Gastroesophageal sphincter (tissue), 3 donors: ENCODE results near the gene OLFM2.

Source experiments
- EP300 ChIP-seq: sonication (generic); formaldehyde crosslinking; IDR thresholded peaks from one replicate; pipeline ENCODE4 v1.6.1; 2017; ENCODE audit warnings: antibody characterized with exemption, mild to moderate bottlenecking
- POLR2A ChIP-seq, 2 donors: fragments of 450-650 bp; IDR thresholded peaks; one replicate each; pipeline ENCODE4 v1.6.1; 2017; ENCODE audit warnings: antibody characterized with exemption in 2 of 2, mild to moderate bottlenecking in 2 of 2, moderate library complexity in 1 of 2
- POLR2AphosphoS5 ChIP-seq: sonication (generic); formaldehyde crosslinking; IDR thresholded peaks from one replicate; pipeline ENCODE4 v1.6.1; 2017; ENCODE audit warnings: antibody characterized with exemption
- TF ChIP-seq, protein P1 (sequence below), 4 experiments: fragments of 200-600 bp in 2 of 4; fragments of 450-650 bp in 2 of 4; sonication (generic) in 1 of 4; IDR thresholded peaks; one replicate each; pipeline ENCODE4 v1.5.1; 2017 to 2019; ENCODE audit warnings: antibody characterized with exemption in 4 of 4, mild to moderate bottlenecking in 2 of 4, moderate library complexity in 2 of 4

DNA sequence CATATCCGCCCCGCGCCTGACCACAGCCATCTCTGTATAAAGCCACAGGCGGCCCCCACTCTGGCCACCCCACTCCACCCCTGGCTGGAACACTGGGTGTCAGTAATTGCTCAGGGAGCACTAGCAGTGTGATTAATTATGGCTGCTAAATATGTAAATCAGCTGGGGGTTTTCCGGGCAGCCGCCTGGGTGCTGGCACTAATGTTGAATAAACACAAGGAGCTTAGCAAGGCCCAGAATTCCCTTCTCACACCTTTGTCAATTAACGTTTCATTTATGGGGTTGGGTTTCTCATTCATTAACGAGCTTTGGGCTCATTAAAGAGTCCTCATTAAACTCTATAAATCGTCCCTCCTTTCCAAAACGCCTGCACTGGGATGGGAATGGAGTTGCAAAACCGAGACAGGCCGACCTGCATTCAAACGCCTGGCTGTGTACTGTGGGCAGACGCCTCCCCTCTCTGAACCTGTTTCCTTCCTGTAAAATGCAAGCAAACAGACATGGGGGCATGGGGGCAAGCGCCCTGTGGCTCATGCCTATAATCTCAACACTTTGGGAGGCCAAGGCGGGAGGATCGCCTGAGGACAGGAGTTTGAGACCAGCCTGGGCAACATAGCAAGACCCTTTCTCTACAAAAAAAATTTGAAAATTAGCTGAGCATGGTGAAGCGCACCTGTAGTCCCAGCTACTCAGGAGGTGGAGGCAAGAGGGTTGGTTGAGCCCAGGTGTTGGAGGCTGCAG is 17.7 kb upstream of the OLFM2 start:
- TF ChIP-seq, protein P1, sequence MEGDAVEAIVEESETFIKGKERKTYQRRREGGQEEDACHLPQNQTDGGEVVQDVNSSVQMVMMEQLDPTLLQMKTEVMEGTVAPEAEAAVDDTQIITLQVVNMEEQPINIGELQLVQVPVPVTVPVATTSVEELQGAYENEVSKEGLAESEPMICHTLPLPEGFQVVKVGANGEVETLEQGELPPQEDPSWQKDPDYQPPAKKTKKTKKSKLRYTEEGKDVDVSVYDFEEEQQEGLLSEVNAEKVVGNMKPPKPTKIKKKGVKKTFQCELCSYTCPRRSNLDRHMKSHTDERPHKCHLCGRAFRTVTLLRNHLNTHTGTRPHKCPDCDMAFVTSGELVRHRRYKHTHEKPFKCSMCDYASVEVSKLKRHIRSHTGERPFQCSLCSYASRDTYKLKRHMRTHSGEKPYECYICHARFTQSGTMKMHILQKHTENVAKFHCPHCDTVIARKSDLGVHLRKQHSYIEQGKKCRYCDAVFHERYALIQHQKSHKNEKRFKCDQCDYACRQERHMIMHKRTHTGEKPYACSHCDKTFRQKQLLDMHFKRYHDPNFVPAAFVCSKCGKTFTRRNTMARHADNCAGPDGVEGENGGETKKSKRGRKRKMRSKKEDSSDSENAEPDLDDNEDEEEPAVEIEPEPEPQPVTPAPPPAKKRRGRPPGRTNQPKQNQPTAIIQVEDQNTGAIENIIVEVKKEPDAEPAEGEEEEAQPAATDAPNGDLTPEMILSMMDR (IDR thresholded peaks at IDR 0.05), result no peak
- no peak for TF ChIP-seq EP300
- no peak for TF ChIP-seq POLR2AphosphoS5
- no peak for TF ChIP-seq POLR2A (IDR thresholded peaks at IDR 0.05)
